Measurements from ENCODE around the gene BMP6. TPM values are rescaled to one million over a fixed set of nuclear protein-coding genes. Genes with fewer than 3 reads are reported as not detected.

BMP6 gene
- total and polyA plus RNA-seq, 2 of the 8 experiments (the other 6 are each of a cell fraction or from before 2014, with no cell fraction given): 2.0 to 2.1 TPM

- DNase-seq (ENCODE audit: low read depth in 1 of 2, low spot score in 2 of 2) (no peak), FAIRE-seq (no peak)
- CTCF ChIA-PET (ENCODE audit: partially characterized antibody): no interaction called here
Measured at GRCh38 chr6:7893342-7893741, 167.4 kb downstream of the BMP6 start.

More at GRCh38 chr6:7893342-7893741, 167.4 kb downstream of the BMP6 start:
- 97% methylated on average over 12 of the region's 12 CpGs; no CpG with 5 or more reads in 1 of the 2 experiments for WGBS, 2 experiments (ENCODE audit: extremely low coverage in 1 of 2, insufficient coverage in 1 of 2, insufficient read length in 1 of 2, insufficient replicate concordance in 2 of 2, low coverage in 1 of 2, low lambda C conversion rate in 2 of 2, missing lambda C conversion rate in 1 of 2)
- no peaks in the 10 kb centered on the region for H3K79me1 ChIP-seq (ENCODE audit: low read depth, low read length)
- peaks cover 2 to 5% of the 10 kb centered on the region in 2 experiments for H4K20me1 ChIP-seq (replicated peaks in 1 of 2; ENCODE audit: control insufficient read depth in 1 of 2, insufficient read depth in 2 of 2, low read length in 2 of 2)
- no peak overlapping the region for H2BK15ac ChIP-seq (ENCODE audit: low read length)
- H2AK5ac ChIP-seq (ENCODE audit: low read depth, low read length): no peak overlapping the region
- H3K18ac ChIP-seq (ENCODE audit: extremely low read depth, low read length): no peak overlapping the region
- H4K91ac ChIP-seq (replicated peaks; ENCODE audit: insufficient read length, low read length): no peak overlapping the region
- H3K23ac ChIP-seq (ENCODE audit: insufficient read length): no peak overlapping the region
- H3K14ac ChIP-seq (ENCODE audit: insufficient read length): no peak overlapping the region
- H3K4me2 ChIP-seq (ENCODE audit: insufficient read depth in 1 of 2, low read depth in 2 of 2, low read length in 2 of 2): no peak overlapping the region
- no peaks in the 10 kb centered on the region for H3K23me2 ChIP-seq (ENCODE audit: low read depth, low read length)
- no peak overlapping the region for H3K9ac ChIP-seq (replicated peaks in 1 of 4; ENCODE audit: extremely low read depth in 1 of 4, low read depth in 3 of 4, low read length in 3 of 4)
- no peaks in the 10 kb centered on the region for H3K4me1 ChIP-seq (replicated peaks in 1 of 4; ENCODE audit: control insufficient read depth in 3 of 4, insufficient read depth in 4 of 4, low read length in 3 of 4)
- no peak for TF ChIP-seq ASH2L (IDR thresholded peaks at IDR 0.05; ENCODE audit: low read length)
- peaks cover 38 to 83% (median 73%) of the 10 kb centered on the region in 4 experiments for H3K36me3 ChIP-seq (ENCODE audit: control insufficient read depth in 2 of 4, insufficient read depth in 4 of 4, low read length in 3 of 4)
- H3K56ac ChIP-seq (replicated peaks; ENCODE audit: insufficient read length, low read depth, low read length): no peak overlapping the region
- H2BK12ac ChIP-seq (ENCODE audit: low read depth, low read length): no peak overlapping the region
- POLR2A ChIA-PET (ENCODE audit: partially characterized antibody): interaction anchor here (1.2 kb wide), 1 partner anchor 17 kb away, joined by 3 read pairs; no protein-coding TSS in a partner anchor
- H3K27ac ChIP-seq (ENCODE audit: low read depth, low read length): no peak overlapping the region
- H2BK20ac ChIP-seq (ENCODE audit: low read length): no peak overlapping the region
- H3K79me2 ChIP-seq (ENCODE audit: control insufficient read depth in 1 of 2, insufficient read depth in 2 of 2, low read length in 2 of 2): no peaks in the 10 kb centered on the region
- H4K8ac ChIP-seq (ENCODE audit: extremely low read depth, insufficient read depth, low read length): no peak overlapping the region
- H4K5ac ChIP-seq (ENCODE audit: insufficient read length, low read depth, low read length): no peak overlapping the region
- no peak overlapping the region for H2AFZ ChIP-seq (ENCODE audit: low read length)
- no peak overlapping the region for H3K4ac ChIP-seq (replicated peaks; ENCODE audit: insufficient read length, low read depth, low read length)
- no peaks in the 10 kb centered on the region for H3K9me3 ChIP-seq (ENCODE audit: insufficient read depth in 2 of 2, low read depth in 1 of 2, low read length in 1 of 2)
- no peak overlapping the region for H3K4me3 ChIP-seq (ENCODE audit: extremely low read depth in 1 of 4, insufficient read depth in 2 of 4, low read depth in 3 of 4, low read length in 4 of 4)
- no peaks in the 10 kb centered on the region for H3K27me3 ChIP-seq (replicated peaks in 1 of 4; ENCODE audit: control insufficient read depth in 3 of 4, extremely low read depth in 1 of 4, insufficient read depth in 3 of 4, low read length in 3 of 4)
- H2BK120ac ChIP-seq (replicated peaks; ENCODE audit: low read depth, low read length): no peak overlapping the region
- no peak overlapping the region for H2BK5ac ChIP-seq (ENCODE audit: low read depth, low read length)

Data from H1 (cell line).